ENCODE measurements around the gene ITGAE. TPM values are rescaled to one million over a fixed set of nuclear protein-coding genes. Genes with fewer than 3 reads are reported as not detected.
A peak's percentile ranks its signal among the peaks of the same experiment; 100 is the strongest.

The ITGAE gene
- total RNA-seq, 2 experiments from 2014 or later, result 31.8 to 32.4 TPM

- Mint-ChIP-seq H3K4me3 (no peak overlapping the region), H3K9me3 (no peaks in the 10 kb centered on the region), H3K36me3 (ENCODE audit: low read depth) (peaks cover 13% of the 10 kb centered on the region), H3K27me3 (no peaks in the 10 kb centered on the region), H3K4me1 (ENCODE audit: low read depth) (peaks cover 7% of the 10 kb centered on the region), H3K27ac (no peak overlapping the region)
- DNase-seq, result no peak
- ChIA-PET CTCF (interaction anchor here (0.6 to 7.9 kb wide), 29 partner anchors 10 to 192 kb away, joined by 3 to 367 read pairs (median 7); partner anchors contain the start of genes CTNS, HASPIN, NCBP3 and P2RX5), POLR2A (interaction anchor here (1.9 to 5.3 kb wide), 2 partner anchors 17 to 90 kb away, joined by 5 to 33 read pairs; partner anchors contain the start of gene NCBP3)
- intact Hi-C loops (cut with micrococcal nuclease), result no loop called here
- TF ChIP-seq CTCF (IDR thresholded peaks at IDR 0.05), result no peak
- ATAC-seq, result no peak
Measured at GRCh38 chr17:3828151-3828851, 27.3 kb upstream of the ITGAE start.

DNA sequence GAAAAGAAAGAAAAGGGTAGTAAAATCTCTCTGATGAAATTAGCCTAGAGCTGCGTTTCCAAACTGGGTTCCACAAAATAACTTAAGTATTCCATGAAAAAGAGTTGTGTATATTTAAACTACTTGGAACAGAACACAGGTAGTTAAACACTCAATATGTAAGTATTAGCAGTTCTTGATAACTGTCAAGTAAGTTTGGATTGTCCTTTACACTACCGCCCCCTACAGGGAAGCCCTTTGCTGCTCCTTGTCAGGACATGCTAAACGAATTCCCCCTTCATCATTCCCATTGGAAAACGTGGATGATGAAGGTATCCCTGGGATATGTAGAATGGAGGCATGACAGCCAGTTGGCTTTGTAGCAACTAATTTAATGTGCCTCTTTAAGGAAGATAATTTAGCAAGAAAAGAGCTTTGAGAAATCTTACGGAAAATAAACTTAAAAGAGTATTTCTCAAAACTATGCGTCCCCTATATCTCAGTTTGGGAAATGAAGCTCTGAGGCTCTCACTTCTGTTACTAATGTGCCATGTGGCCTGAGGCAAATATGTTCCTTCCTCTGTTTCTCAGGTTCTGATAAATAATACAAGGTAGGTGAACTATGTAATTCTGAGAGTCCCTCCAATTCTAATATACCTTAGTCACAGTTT, 26.3 kb upstream of the ITGAE start:
- ChIA-PET CTCF (interaction anchor here (0.6 to 7.9 kb wide), 44 partner anchors 9 to 331 kb away, joined by 3 to 367 read pairs (median 5); partner anchors contain the start of genes CTNS, HASPIN, ITGAE and NCBP3), POLR2A (interaction anchor here (0.6 to 5.3 kb wide), 5 partner anchors 18 to 216 kb away, joined by 3 to 33 read pairs (median 5); partner anchors contain the start of gene NCBP3)
- no peak for ATAC-seq
- intact Hi-C loops (cut with micrococcal nuclease), result loop anchor here (1.0 kb wide), 1 partner anchor 89 kb away; no protein-coding TSS in a partner anchor
- Mint-ChIP-seq H3K36me3 (ENCODE audit: low read depth) (peaks cover 15% of the 10 kb centered on the region), H3K27ac (peak overlapping the region; percentile 25), H3K4me1 (ENCODE audit: low read depth) (peaks cover 9% of the 10 kb centered on the region), H3K4me3 (no peak overlapping the region), H3K27me3 (no peaks in the 10 kb centered on the region), H3K9me3 (no peaks in the 10 kb centered on the region)
- TF ChIP-seq CTCF (IDR thresholded peaks at IDR 0.05), result peak; percentile 97
- peak; percentile 89 for DNase-seq

DNA sequence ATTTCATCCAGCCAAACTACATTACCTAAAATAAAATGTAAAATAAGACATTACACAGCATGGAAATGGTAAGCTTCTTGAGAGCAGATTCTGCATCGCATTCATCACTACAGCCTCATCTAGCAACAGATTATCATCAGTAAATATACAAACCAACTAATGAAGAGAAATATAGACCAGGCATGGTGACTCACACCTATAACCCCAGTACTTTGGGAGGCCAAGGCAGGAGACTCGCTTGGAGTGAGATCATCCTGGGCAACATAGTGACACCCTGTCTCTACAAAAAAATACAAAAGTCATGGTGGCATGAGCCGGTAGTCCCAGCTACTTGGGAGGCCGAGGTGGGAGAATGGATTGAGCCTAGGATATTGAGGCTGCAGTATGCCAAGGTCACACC, 25.2 kb upstream of the ITGAE start:
- Mint-ChIP-seq H3K27ac (peak overlapping the region; percentile 7), H3K9me3 (no peaks in the 10 kb centered on the region), H3K4me3 (no peak overlapping the region), H3K27me3 (no peaks in the 10 kb centered on the region), H3K4me1 (ENCODE audit: low read depth) (peaks cover 9% of the 10 kb centered on the region), H3K36me3 (ENCODE audit: low read depth) (peaks cover 24% of the 10 kb centered on the region)
- no peak for TF ChIP-seq CTCF (IDR thresholded peaks at IDR 0.05)
- POLR2A ChIA-PET, result interaction anchor here (0.7 to 1.3 kb wide), 2 partner anchors 16 to 21 kb away, joined by 4 to 6 read pairs; no protein-coding TSS in a partner anchor
- CTCF ChIA-PET, result interaction anchor here (0.8 to 7.9 kb wide), 22 partner anchors 8 to 190 kb away, joined by 3 to 367 read pairs (median 10); partner anchors contain the start of genes CTNS, ITGAE, NCBP3 and SHPK
- no peak for ATAC-seq
- DNase-seq, result no peak
- intact Hi-C loops (cut with micrococcal nuclease), result no loop called here

GRCh38 chr17:3821101-3821500, 20.1 kb upstream of the ITGAE start:
- Mint-ChIP-seq H3K27me3 (no peaks in the 10 kb centered on the region), H3K27ac (no peak overlapping the region), H3K4me3 (no peak overlapping the region), H3K9me3 (no peaks in the 10 kb centered on the region), H3K4me1 (ENCODE audit: low read depth) (peaks cover 4% of the 10 kb centered on the region), H3K36me3 (ENCODE audit: low read depth) (peaks cover 34% of the 10 kb centered on the region)
- ChIA-PET CTCF (interaction anchor here (1.3 to 2.6 kb wide), 2 partner anchors 23 to 83 kb away, joined by 3 to 14 read pairs; no protein-coding TSS in a partner anchor), POLR2A (interaction anchor here (0.7 to 1.3 kb wide), 3 partner anchors 14 to 196 kb away, joined by 3 to 4 read pairs (median 4); no protein-coding TSS in a partner anchor)
- no peak for TF ChIP-seq CTCF (IDR thresholded peaks at IDR 0.05)
- no peak for DNase-seq
- ATAC-seq, result no peak
- intact Hi-C loops (cut with micrococcal nuclease), result no loop called here

All from activated CD8-positive, alpha-beta T cell treated with anti-CD3 and anti-CD28 coated beads for 36 hours (primary cell).